Tibial nerve (tissue), 4 donors: Measurements from ENCODE around the gene TMEM8B.
"Not testable (repeated sequence)": the region's sequence is repeated elsewhere in the genome, so short reads cannot be mapped to it uniquely, and the experiment has no call there.

ENCODE experiments used
- CTCF ChIP-seq, 5 experiments: fragments of 200-600 bp in 3 of 5; fragments of 450-650 bp in 2 of 5; sonication (generic) in 3 of 5; IDR thresholded peaks; one replicate each; pipeline ENCODE4 v1.5.1; 2016 to 2019; ENCODE audit warnings: antibody characterized with exemption in 5 of 5, mild to moderate bottlenecking in 3 of 5, moderate library complexity in 2 of 5
- EP300 ChIP-seq, 2 donors: sonication (generic); formaldehyde crosslinking; IDR thresholded peaks; one replicate each; pipeline ENCODE4 v1.6.1; 2017; ENCODE audit warnings: antibody characterized with exemption in 2 of 2, mild to moderate bottlenecking in 1 of 2
- POLR2A ChIP-seq, 2 donors: fragments of 450-650 bp; IDR thresholded peaks; one replicate each; pipeline ENCODE4 v1.6.1; 2017; ENCODE audit warnings: antibody characterized with exemption in 2 of 2, mild to moderate bottlenecking in 2 of 2, moderate library complexity in 2 of 2

DNA sequence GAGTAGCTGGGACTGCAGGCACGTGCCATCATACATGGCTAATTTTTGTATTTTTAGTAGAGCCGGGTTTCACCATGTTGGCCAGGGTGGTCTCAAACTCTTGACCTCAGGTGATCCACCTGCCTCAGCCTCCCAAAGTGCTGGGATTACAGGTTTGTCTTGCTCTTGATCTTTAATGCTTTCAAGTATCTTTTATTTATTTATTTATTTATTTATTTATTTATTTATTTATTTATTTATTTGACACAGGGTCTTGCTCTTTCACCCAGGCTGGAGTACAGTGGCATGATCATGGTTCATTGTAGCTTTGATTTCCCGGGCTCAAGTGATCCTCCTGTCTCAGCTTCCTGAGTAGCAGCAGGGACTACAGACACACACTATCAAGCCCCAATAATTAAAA is 55.9 kb downstream of the TMEM8B start:
- not testable (repeated sequence) for TF ChIP-seq POLR2A, CTCF, EP300 (IDR thresholded peaks at IDR 0.05)
